Neural progenitor cell (in vitro differentiated cells): ENCODE data around the gene OR6N2. TPM values are rescaled to one million over a fixed set of nuclear protein-coding genes. Genes with fewer than 3 reads are reported as not detected.

Experiments used
- DNase-seq: peaks from one replicate; pipeline ENCODE4 v3.0.0-alpha.2; 2016; ENCODE audit warnings: low spot score
- H2AFZ ChIP-seq: fragments of 200-600 bp; sonication (generic); replicated peaks from 2 replicates; pipeline ENCODE4 v1.6.1; 2016; ENCODE audit warnings: antibody characterized with exemption
- H3F3A ChIP-seq: fragments of 200-600 bp; sonication (generic); 2 replicates; pipeline ENCODE4 v1.6.1; 2016; ENCODE audit warnings: antibody characterized with exemption, low read depth
- H3K27ac ChIP-seq: fragments of 200-600 bp; sonication (generic); 2 replicates; pipeline ENCODE4 v1.5.1; 2016; ENCODE audit warnings: mild to moderate bottlenecking
- H3K27me3 ChIP-seq: fragments of 200-600 bp; sonication (generic); 2 replicates; pipeline ENCODE4 v1.6.1; 2016; ENCODE audit warnings: mild to moderate bottlenecking, moderate library complexity
- H3K36me3 ChIP-seq: fragments of 200-600 bp; sonication (generic); 2 replicates; pipeline ENCODE4 v1.5.1; 2016
- H3K4me1 ChIP-seq: fragments of 200-600 bp; sonication (generic); 2 replicates; pipeline ENCODE4 v1.6.1; 2016; ENCODE audit warnings: mixed run types
- H3K4me2 ChIP-seq: fragments of 200-600 bp; sonication (generic); 2 replicates; pipeline ENCODE4 v1.6.1; 2016
- H3K4me3 ChIP-seq: fragments of 200-600 bp; sonication (generic); 2 replicates; pipeline ENCODE4 v1.5.1; 2016
- H3K79me2 ChIP-seq: fragments of 200-600 bp; sonication (generic); 2 replicates; pipeline ENCODE4 v1.6.1; 2016; ENCODE audit warnings: low read depth
- H3K9ac ChIP-seq: fragments of 200-600 bp; sonication (generic); 2 replicates; pipeline ENCODE4 v1.6.1; 2016
- H3K9me3 ChIP-seq: fragments of 200-600 bp; sonication (generic); 2 replicates; pipeline ENCODE4 v1.5.1; 2016; ENCODE audit warnings: low read depth
- H4K20me1 ChIP-seq: fragments of 200-600 bp; sonication (generic); 2 replicates; pipeline ENCODE4 v1.6.1; 2016; ENCODE audit warnings: low read depth
- H3K27ac Mint-ChIP-seq: 3 replicates; pipeline ENCODE4 v1.8.0; 2021; ENCODE audit warnings: mixed read lengths
- H3K27me3 Mint-ChIP-seq: 2 replicates; pipeline ENCODE4 v1.8.0; 2022; ENCODE audit warnings: low read depth, mild to moderate bottlenecking, inconsistent platforms, moderate library complexity, mixed read lengths; ENCODE audit not compliant: insufficient read depth
- H3K36me3 Mint-ChIP-seq: 3 replicates; pipeline ENCODE4 v1.8.0; 2021; ENCODE audit warnings: mixed read lengths
- H3K4me1 Mint-ChIP-seq: 3 replicates; pipeline ENCODE4 v1.8.0; 2021; ENCODE audit warnings: mixed read lengths
- H3K4me3 Mint-ChIP-seq: 3 replicates; pipeline ENCODE4 v1.8.0; 2021; ENCODE audit warnings: mild to moderate bottlenecking, moderate library complexity, mixed read lengths
- H3K9me3 Mint-ChIP-seq: 3 replicates; pipeline ENCODE4 v1.8.0; 2020; ENCODE audit warnings: mixed read lengths
- EZH2 ChIP-seq: fragments of 200-600 bp; sonication (generic); IDR thresholded peaks from 2 replicates; pipeline ENCODE4 v1.6.1; 2017; ENCODE audit warnings: antibody characterized with exemption, mild to moderate bottlenecking, moderate library complexity
- EZH2phosphoT487 ChIP-seq: fragments of 200-600 bp; sonication (generic); IDR thresholded peaks from 2 replicates; pipeline ENCODE4 v1.6.1; 2017; ENCODE audit warnings: antibody characterized with exemption
- total RNA-seq: library from RNA; depleted of rRNA; stranded (reverse); fragments of >200 nt; gene quantifications from 2 replicates; pipeline ENCODE4 v1.2.3, GENCODE V29; 2015; ENCODE audit warnings: low replicate concordance
- TF ChIP-seq, protein P1 (sequence below): fragments of 200-600 bp; sonication (generic); IDR thresholded peaks from 2 replicates; pipeline ENCODE4 v1.5.1; 2017; ENCODE audit warnings: antibody characterized with exemption, mild to moderate bottlenecking

The OR6N2 gene, protein sequence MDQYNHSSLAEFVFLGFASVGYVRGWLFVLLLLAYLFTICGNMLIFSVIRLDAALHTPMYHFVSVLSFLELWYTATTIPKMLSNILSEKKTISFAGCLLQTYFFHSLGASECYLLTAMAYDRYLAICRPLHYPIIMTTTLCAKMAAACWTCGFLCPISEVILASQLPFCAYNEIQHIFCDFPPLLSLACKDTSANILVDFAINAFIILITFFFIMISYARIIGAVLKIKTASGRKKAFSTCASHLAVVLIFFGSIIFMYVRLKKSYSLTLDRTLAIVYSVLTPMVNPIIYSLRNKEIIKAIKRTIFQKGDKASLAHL
- not detected in 2 replicates for total RNA-seq

DNA sequence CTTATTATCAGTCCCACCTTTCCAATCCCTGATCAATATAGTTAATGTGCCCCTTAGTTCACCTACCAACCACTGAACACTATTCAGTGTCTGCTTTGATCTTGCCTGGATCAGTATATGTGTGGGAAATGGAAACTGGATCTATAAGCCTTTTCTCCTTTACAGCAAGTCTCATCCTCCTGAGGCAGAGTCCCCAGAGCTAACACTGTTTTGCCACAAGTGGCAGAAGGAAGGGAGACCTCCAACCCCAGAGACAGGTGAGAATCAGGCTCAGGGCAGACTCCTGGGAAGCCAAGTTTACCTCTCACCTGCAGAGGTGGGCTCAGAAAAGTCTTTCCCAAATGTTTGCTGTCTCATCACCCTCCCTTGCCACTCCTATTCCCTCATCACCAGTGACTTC, at the start of gene OR6N2:
Gene OR6N2 (minus strand): TSS at position 101 of the 400 bp plus-strand sequence. CDS start 3,569 bp downstream, outside the sequence.
- Histone ChIP-seq H3K36me3 (no peaks in the 10 kb centered on the region), H4K20me1 (no peaks in the 10 kb centered on the region), H3K4me3 (no peak within 1 kb of the TSS), H3K4me2 (no peak within 1 kb of the TSS), H3K9me3 (no peaks in the 10 kb centered on the region), H3K27ac (no peak within 1 kb of the TSS), H3K79me2 (no peaks in the 10 kb centered on the region), H3K4me1 (no peaks in the 10 kb centered on the region), H3F3A (no peaks in the 10 kb centered on the region), H2AFZ (no peak within 1 kb of the TSS), H3K27me3 (no peaks in the 10 kb centered on the region), H3K9ac (no peak within 1 kb of the TSS)
- Mint-ChIP-seq H3K4me1 (no peaks in the 10 kb centered on the region), H3K36me3 (no peaks in the 10 kb centered on the region), H3K9me3 (no peaks in the 10 kb centered on the region), H3K27ac (no peak within 1 kb of the TSS), H3K4me3 (no peak within 1 kb of the TSS), H3K27me3 (no peaks in the 10 kb centered on the region)
- TF ChIP-seq EZH2 (no peak), EZH2phosphoT487 (no peak)
- TF ChIP-seq, protein P1, sequence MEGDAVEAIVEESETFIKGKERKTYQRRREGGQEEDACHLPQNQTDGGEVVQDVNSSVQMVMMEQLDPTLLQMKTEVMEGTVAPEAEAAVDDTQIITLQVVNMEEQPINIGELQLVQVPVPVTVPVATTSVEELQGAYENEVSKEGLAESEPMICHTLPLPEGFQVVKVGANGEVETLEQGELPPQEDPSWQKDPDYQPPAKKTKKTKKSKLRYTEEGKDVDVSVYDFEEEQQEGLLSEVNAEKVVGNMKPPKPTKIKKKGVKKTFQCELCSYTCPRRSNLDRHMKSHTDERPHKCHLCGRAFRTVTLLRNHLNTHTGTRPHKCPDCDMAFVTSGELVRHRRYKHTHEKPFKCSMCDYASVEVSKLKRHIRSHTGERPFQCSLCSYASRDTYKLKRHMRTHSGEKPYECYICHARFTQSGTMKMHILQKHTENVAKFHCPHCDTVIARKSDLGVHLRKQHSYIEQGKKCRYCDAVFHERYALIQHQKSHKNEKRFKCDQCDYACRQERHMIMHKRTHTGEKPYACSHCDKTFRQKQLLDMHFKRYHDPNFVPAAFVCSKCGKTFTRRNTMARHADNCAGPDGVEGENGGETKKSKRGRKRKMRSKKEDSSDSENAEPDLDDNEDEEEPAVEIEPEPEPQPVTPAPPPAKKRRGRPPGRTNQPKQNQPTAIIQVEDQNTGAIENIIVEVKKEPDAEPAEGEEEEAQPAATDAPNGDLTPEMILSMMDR, result no peak
- no peak for DNase-seq

DNA sequence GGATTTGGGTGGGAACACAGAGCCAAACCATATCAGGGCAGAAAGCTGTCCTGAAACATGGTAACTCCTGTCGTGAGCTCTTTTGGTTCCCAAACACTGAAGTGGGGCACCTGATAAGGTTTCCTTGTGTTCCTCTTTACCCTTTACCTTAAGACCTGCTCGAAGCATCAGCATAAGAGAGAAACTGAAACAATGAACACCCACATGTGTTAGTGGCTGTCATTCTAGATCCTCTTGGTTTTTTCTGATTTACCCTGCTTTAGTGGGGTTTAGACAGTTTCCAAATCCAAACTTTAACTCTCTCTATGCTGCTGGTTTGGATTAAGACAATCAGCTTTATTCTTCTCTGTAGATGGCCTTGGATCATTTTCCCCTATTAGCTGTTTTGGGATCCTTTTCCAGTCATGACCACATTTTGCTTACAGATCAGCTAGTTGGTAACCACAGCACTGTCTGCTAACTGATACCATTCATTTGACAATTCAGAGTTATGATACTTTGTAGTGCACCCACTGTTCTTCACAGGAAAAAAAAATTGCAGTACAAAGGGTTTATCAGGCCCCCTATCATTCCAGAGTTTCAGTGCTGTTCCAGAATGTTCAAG, 49.2 kb upstream of the OR6N2 start:
- Histone ChIP-seq H3F3A (no peaks in the 10 kb centered on the region), H3K4me3 (no peak overlapping the region), H3K79me2 (no peaks in the 10 kb centered on the region), H3K36me3 (no peaks in the 10 kb centered on the region), H3K4me1 (no peaks in the 10 kb centered on the region), H3K9me3 (no peaks in the 10 kb centered on the region), H3K4me2 (no peak overlapping the region), H4K20me1 (no peaks in the 10 kb centered on the region), H3K27me3 (no peaks in the 10 kb centered on the region), H3K27ac (no peak overlapping the region), H3K9ac (no peak overlapping the region), H2AFZ (no peak overlapping the region)
- Mint-ChIP-seq H3K9me3 (peaks cover 14% of the 10 kb centered on the region), H3K36me3 (no peaks in the 10 kb centered on the region), H3K4me1 (no peaks in the 10 kb centered on the region), H3K27ac (no peak overlapping the region), H3K4me3 (no peak overlapping the region), H3K27me3 (peaks cover 3% of the 10 kb centered on the region)
- no peak for DNase-seq
- no peak for TF ChIP-seq EZH2phosphoT487
- TF ChIP-seq, protein P1, result no peak
- no peak for TF ChIP-seq EZH2

DNA sequence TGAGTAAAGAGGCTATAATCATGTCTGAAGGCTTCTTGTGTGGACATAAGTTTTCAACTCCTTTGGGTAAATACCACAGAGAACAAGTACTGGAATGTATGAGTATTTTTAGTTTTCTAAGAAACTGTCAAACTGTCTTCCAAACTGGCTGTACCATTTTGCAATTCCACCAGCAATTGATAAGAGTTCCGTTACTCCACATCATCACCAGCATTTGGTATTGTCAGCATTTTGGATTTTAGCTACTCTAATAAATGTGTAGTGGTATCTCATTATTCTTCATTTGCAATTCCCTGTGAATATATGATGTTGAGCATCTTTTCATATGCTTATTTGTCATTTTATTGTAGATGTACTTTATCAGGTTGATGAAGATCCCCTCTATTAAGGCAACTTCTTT, 40.7 kb upstream of the OR6N2 start:
- Histone ChIP-seq H3K27me3 (no peaks in the 10 kb centered on the region), H3K4me2 (no peak overlapping the region), H2AFZ (no peak overlapping the region), H3K36me3 (no peaks in the 10 kb centered on the region), H3K4me1 (no peaks in the 10 kb centered on the region), H3K4me3 (no peak overlapping the region), H3K9me3 (no peaks in the 10 kb centered on the region), H4K20me1 (no peaks in the 10 kb centered on the region), H3K27ac (no peak overlapping the region), H3K79me2 (no peaks in the 10 kb centered on the region), H3K9ac (no peak overlapping the region), H3F3A (no peaks in the 10 kb centered on the region)
- no peak overlapping the region for H3K4me3 Mint-ChIP-seq
- DNase-seq, result no peak
- no peak overlapping the region for H3K27ac Mint-ChIP-seq
- H3K9me3 Mint-ChIP-seq, result no peaks in the 10 kb centered on the region
- H3K36me3 Mint-ChIP-seq, result no peaks in the 10 kb centered on the region
- TF ChIP-seq, protein P1, result no peak
- TF ChIP-seq EZH2 (no peak), EZH2phosphoT487 (no peak)
- H3K27me3 Mint-ChIP-seq, result no peaks in the 10 kb centered on the region
- H3K4me1 Mint-ChIP-seq, result no peaks in the 10 kb centered on the region
